Measurements from ENCODE around the gene APOE. TPM values are rescaled to one million over a fixed set of nuclear protein-coding genes. Genes with fewer than 3 reads are reported as not detected.

Gene APOE
- total RNA-seq, 5 donors from 2014 or later (not counting 1 experiment from before 2014, with no cell fraction given), result 2.0 to 9.5 (median 6.8) TPM

- Mint-ChIP-seq H3K27me3 (peaks cover 0 to 6% of the 10 kb centered on the region in 2 donors), H3K9me3 (no peaks in the 10 kb centered on the region), H3K36me3 (no peaks in the 10 kb centered on the region), H3K27ac (no peak overlapping the region), H3K4me3 (no peak overlapping the region), H3K4me1 (peaks cover 0 to 13% (median 8%) of the 10 kb centered on the region in 3 donors)
- WGBS (ENCODE audit: insufficient coverage), result 84% methylated on average over 12 of the region's 22 CpGs
- no peak for DNase-seq
- Histone ChIP-seq H3K27me3 (replicated peaks in 1 of 2; ENCODE audit: control insufficient read depth in 2 of 2, extremely low read depth in 1 of 2, insufficient read depth in 2 of 2, low read length in 1 of 2) (peaks cover 0 to 30% of the 10 kb centered on the region in 2 experiments), H3K9me3 (no peaks in the 10 kb centered on the region), H3K36me3 (ENCODE audit: control insufficient read depth in 2 of 2, extremely low read depth in 1 of 2, insufficient read depth in 1 of 2, low read length in 1 of 2) (no peaks in the 10 kb centered on the region), H3K4me3 (ENCODE audit: control insufficient read depth in 1 of 2, extremely low read depth in 1 of 2, low read length in 1 of 2) (no peak overlapping the region), H3K4me1 (ENCODE audit: control insufficient read depth in 1 of 2, extremely low read depth in 1 of 2, insufficient read depth in 2 of 2, low read length in 2 of 2) (peaks cover 0 to 9% of the 10 kb centered on the region in 2 experiments), H3K27ac (ENCODE audit: low read length) (no peak overlapping the region)
- CTCF ChIA-PET, result no interaction called here
- POLR2A ChIA-PET, result no interaction called here
- no peak for ATAC-seq (replicated peaks in 1 of 4)
Measured at GRCh38 chr19:44875666-44876451, 29.7 kb upstream of the APOE start.

DNA sequence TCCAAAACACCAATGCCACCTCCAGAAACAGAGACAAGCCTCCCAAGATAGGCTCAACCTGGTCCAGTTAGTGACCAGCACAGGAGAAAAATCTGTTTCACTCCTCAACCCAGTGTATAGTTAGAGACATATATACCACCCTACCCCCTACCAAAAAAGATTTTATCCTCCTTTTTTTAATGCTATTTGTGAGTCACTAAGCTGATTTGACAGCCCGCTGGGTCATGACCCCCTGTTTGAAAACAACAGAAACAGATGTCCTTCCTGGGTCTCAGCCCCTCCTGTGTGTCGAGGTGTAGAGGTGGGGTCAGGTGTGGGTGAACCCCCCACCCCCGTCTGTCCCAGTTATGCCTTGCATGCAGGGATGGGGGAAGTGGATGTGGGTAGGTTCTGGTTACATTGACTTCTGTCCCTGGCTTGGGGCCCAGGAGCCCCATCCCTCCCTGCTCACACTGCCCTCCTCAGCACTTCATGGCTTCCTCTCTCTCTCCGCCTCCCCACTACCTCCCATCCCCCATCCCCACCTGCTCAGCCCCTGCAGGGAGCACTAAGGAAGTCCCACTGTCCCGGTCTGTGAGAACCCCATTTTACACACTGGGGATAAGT lies 28.6 kb upstream of the APOE start:
- Histone ChIP-seq H3K4me1 (ENCODE audit: control insufficient read depth in 1 of 2, extremely low read depth in 1 of 2, insufficient read depth in 2 of 2, low read length in 2 of 2) (peaks cover 0 to 9% of the 10 kb centered on the region in 2 experiments), H3K4me3 (ENCODE audit: control insufficient read depth in 1 of 2, extremely low read depth in 1 of 2, low read length in 1 of 2) (no peak overlapping the region), H3K36me3 (ENCODE audit: control insufficient read depth in 2 of 2, extremely low read depth in 1 of 2, insufficient read depth in 1 of 2, low read length in 1 of 2) (no peaks in the 10 kb centered on the region), H3K27ac (ENCODE audit: low read length) (no peak overlapping the region), H3K27me3 (replicated peaks in 1 of 2; ENCODE audit: control insufficient read depth in 2 of 2, extremely low read depth in 1 of 2, insufficient read depth in 2 of 2, low read length in 1 of 2) (peaks cover 0 to 35% of the 10 kb centered on the region in 2 experiments), H3K9me3 (no peaks in the 10 kb centered on the region)
- Mint-ChIP-seq H3K27ac (peak overlapping the region in 1 of 2 donors; percentile 66), H3K4me3 (no peak overlapping the region), H3K36me3 (no peaks in the 10 kb centered on the region), H3K9me3 (no peaks in the 10 kb centered on the region), H3K4me1 (peaks cover 0 to 13% (median 8%) of the 10 kb centered on the region in 3 donors), H3K27me3 (peaks cover 3 to 8% of the 10 kb centered on the region in 2 donors)
- ChIA-PET CTCF (no interaction called here), POLR2A (no interaction called here)
- DNase-seq (peak in 3 of 35 experiments; percentile 5 to 29 (median 10)), ATAC-seq (replicated peaks in 1 of 4) (peak in 2 of 4 experiments; percentile 38 to 46)
- WGBS (ENCODE audit: insufficient coverage), result no CpG with 5 or more reads among the region's 5 CpGs

GRCh38 chr19:44878120-44878865 lies 27.3 kb upstream of the APOE start:
- no peaks in the 10 kb centered on the region for H3K36me3 ChIP-seq (ENCODE audit: control insufficient read depth in 2 of 2, extremely low read depth in 1 of 2, insufficient read depth in 1 of 2, low read length in 1 of 2)
- no peaks in the 10 kb centered on the region for H3K9me3 Mint-ChIP-seq
- H3K4me3 Mint-ChIP-seq, result no peak overlapping the region
- H3K4me3 ChIP-seq (ENCODE audit: control insufficient read depth in 1 of 2, extremely low read depth in 1 of 2, low read length in 1 of 2), result no peak overlapping the region
- peaks cover 3 to 6% of the 10 kb centered on the region in 2 donors for H3K27me3 Mint-ChIP-seq
- DNase-seq, result no peak
- no peak overlapping the region for H3K27ac Mint-ChIP-seq
- H3K27me3 ChIP-seq (replicated peaks in 1 of 2; ENCODE audit: control insufficient read depth in 2 of 2, extremely low read depth in 1 of 2, insufficient read depth in 2 of 2, low read length in 1 of 2), result peaks cover 0 to 35% of the 10 kb centered on the region in 2 experiments
- ChIA-PET POLR2A (no interaction called here), CTCF (interaction anchor here in 1 of 2 donors (0.7 kb wide), 1 partner anchor 57 kb away, joined by 6 read pairs; no protein-coding TSS in a partner anchor)
- ATAC-seq (replicated peaks in 1 of 4), result no peak
- 80% methylated on average over 9 of the region's 26 CpGs for WGBS (ENCODE audit: insufficient coverage)
- H3K36me3 Mint-ChIP-seq, result no peaks in the 10 kb centered on the region
- H3K4me1 Mint-ChIP-seq, result peaks cover 0 to 13% (median 8%) of the 10 kb centered on the region in 3 donors
- no peaks in the 10 kb centered on the region for H3K9me3 ChIP-seq
- no peak overlapping the region for H3K27ac ChIP-seq (ENCODE audit: low read length)
- H3K4me1 ChIP-seq (ENCODE audit: control insufficient read depth in 1 of 2, extremely low read depth in 1 of 2, insufficient read depth in 2 of 2, low read length in 2 of 2), result peaks cover 0 to 9% of the 10 kb centered on the region in 2 experiments

DNA sequence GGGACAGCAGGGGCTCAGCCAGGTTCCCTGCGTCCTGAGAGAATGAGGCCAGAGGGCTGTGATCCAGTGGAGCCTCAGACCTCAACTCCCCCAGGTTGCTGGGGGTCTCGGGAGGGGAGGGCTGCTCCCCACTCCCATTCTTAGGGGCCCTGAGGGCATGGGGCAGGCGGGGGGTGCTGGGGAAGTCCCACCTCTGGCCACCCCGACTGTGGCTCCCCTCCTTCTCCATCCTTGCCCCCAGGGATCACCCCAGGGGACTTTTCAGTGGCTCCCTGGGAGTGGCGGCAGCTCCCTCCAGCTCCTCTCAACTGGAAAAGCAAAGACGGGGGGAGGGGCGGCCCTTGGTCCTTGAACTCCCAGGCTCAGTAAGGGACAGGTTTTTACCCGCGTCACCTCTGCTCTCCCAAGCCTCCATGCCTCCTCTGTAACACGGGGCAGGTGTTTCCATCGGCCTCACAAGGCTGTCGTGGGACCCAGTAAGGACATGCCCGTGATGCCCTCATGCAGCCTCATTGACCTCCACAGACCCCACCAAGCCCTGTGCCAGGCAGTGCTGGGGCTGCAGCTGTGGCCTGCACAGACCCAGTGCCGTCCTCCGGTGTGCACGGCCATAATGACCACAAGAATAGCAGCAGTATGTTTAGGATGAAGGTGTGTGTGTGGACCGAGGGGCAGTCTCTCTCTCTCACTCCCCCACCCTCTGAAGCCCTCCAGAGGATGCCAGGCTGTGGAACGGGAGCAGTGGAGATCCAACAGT lies 26.1 kb upstream of the APOE start:
- ChIA-PET POLR2A (no interaction called here), CTCF (no interaction called here)
- Mint-ChIP-seq H3K36me3 (no peaks in the 10 kb centered on the region), H3K4me1 (peaks cover 0 to 13% (median 8%) of the 10 kb centered on the region in 3 donors), H3K27me3 (peaks cover 3 to 7% of the 10 kb centered on the region in 2 donors), H3K27ac (no peak overlapping the region), H3K4me3 (no peak overlapping the region), H3K9me3 (no peaks in the 10 kb centered on the region)
- no peak for ATAC-seq (replicated peaks in 1 of 4)
- Histone ChIP-seq H3K36me3 (ENCODE audit: control insufficient read depth in 2 of 2, extremely low read depth in 1 of 2, insufficient read depth in 1 of 2, low read length in 1 of 2) (no peaks in the 10 kb centered on the region), H3K9me3 (no peaks in the 10 kb centered on the region), H3K27ac (ENCODE audit: low read length) (no peak overlapping the region), H3K4me1 (ENCODE audit: control insufficient read depth in 1 of 2, extremely low read depth in 1 of 2, insufficient read depth in 2 of 2, low read length in 2 of 2) (peaks cover 0 to 9% of the 10 kb centered on the region in 2 experiments), H3K4me3 (ENCODE audit: control insufficient read depth in 1 of 2, extremely low read depth in 1 of 2, low read length in 1 of 2) (no peak overlapping the region), H3K27me3 (replicated peaks in 1 of 2; ENCODE audit: control insufficient read depth in 2 of 2, extremely low read depth in 1 of 2, insufficient read depth in 2 of 2, low read length in 1 of 2) (peaks cover 0 to 36% of the 10 kb centered on the region in 2 experiments)
- 81% methylated on average over 11 of the region's 18 CpGs for WGBS (ENCODE audit: insufficient coverage)
- no peak for DNase-seq

GRCh38 chr19:44882063-44882462 lies 23.5 kb upstream of the APOE start:
- Mint-ChIP-seq H3K4me3 (no peak overlapping the region), H3K27ac (no peak overlapping the region), H3K36me3 (no peaks in the 10 kb centered on the region), H3K27me3 (peaks cover 3 to 8% of the 10 kb centered on the region in 2 donors), H3K4me1 (peaks cover 0 to 4% (median 4%) of the 10 kb centered on the region in 3 donors), H3K9me3 (no peaks in the 10 kb centered on the region)
- 85% methylated on average over 10 of the region's 15 CpGs for WGBS (ENCODE audit: insufficient coverage)
- ATAC-seq (replicated peaks in 1 of 4) (no peak), DNase-seq (no peak)
- POLR2A ChIA-PET, result no interaction called here
- Histone ChIP-seq H3K4me3 (ENCODE audit: control insufficient read depth in 1 of 2, extremely low read depth in 1 of 2, low read length in 1 of 2) (no peak overlapping the region), H3K36me3 (ENCODE audit: control insufficient read depth in 2 of 2, extremely low read depth in 1 of 2, insufficient read depth in 1 of 2, low read length in 1 of 2) (no peaks in the 10 kb centered on the region), H3K4me1 (ENCODE audit: control insufficient read depth in 1 of 2, extremely low read depth in 1 of 2, insufficient read depth in 2 of 2, low read length in 2 of 2) (peaks cover 0 to 5% of the 10 kb centered on the region in 2 experiments), H3K9me3 (no peaks in the 10 kb centered on the region), H3K27ac (ENCODE audit: low read length) (no peak overlapping the region), H3K27me3 (replicated peaks in 1 of 2; ENCODE audit: control insufficient read depth in 2 of 2, extremely low read depth in 1 of 2, insufficient read depth in 2 of 2, low read length in 1 of 2) (peaks cover 0 to 36% of the 10 kb centered on the region in 2 experiments)
- CTCF ChIA-PET, result no interaction called here

All from T-cell (primary cell).